AG09319 (cell line): ENCODE measurements around the gene LRRC42.

Source experiments
- DNase-seq: peaks from one replicate; pipeline ENCODE4 v3.0.0-alpha.2; 2010; ENCODE audit warnings: low read depth; ENCODE audit errors: extremely low read depth
- CTCF ChIP-seq: IDR thresholded peaks from 2 replicates; pipeline ENCODE4 v1.5.1; 2011; ENCODE audit warnings: low read depth, mild to moderate bottlenecking, inconsistent platforms, low read length, moderate library complexity

Gene LRRC42

GRCh38 chr1:53975861-53976260 lies 29.7 kb downstream of the LRRC42 start:
- no peak for DNase-seq
- TF ChIP-seq CTCF = no peak

GRCh38 chr1:53979712-53980450 lies 33.7 kb downstream of the LRRC42 start:
- no peak for TF ChIP-seq CTCF
- DNase-seq = no peak

- TF ChIP-seq CTCF = no peak
- DNase-seq = no peak
These were observed 35.1 kb downstream of the LRRC42 start for GRCh38 chr1:53981220-53981619.

GRCh38 chr1:53982034-53982762 lies 36.0 kb downstream of the LRRC42 start:
- no peak for TF ChIP-seq CTCF
- DNase-seq = no peak

GRCh38 chr1:53982763-53983104 lies 36.6 kb downstream of the LRRC42 start:
- TF ChIP-seq CTCF = no peak
- no peak for DNase-seq

GRCh38 chr1:53984726-53985125 lies 38.6 kb downstream of the LRRC42 start:
- no peak for TF ChIP-seq CTCF
- DNase-seq = no peak

- TF ChIP-seq CTCF = no peak
- no peak for DNase-seq
These were observed 40.3 kb downstream of the LRRC42 start for GRCh38 chr1:53986458-53986857.
